Stimulated activated CD4-positive, alpha-beta T cell treated with anti-CD3 and anti-CD28 coated beads, Interleukin-2, amount 100 ng/mL, for 4 hours (primary cell): ENCODE results near the gene PLXNA2.

Source experiments
- DNase-seq: peaks from one replicate; pipeline ENCODE4 v3.0.0-alpha.2; 2020; ENCODE audit warnings: low read depth

PLXNA2 gene

GRCh38 chr1:208159555-208160258 lies 84.5 kb downstream of the PLXNA2 start:
- DNase-seq = no peak

- no peak for DNase-seq
Measured at GRCh38 chr1:208158640-208159554, 85.3 kb downstream of the PLXNA2 start.

GRCh38 chr1:208157769-208158168 lies 86.4 kb downstream of the PLXNA2 start:
- no peak for DNase-seq

DNA sequence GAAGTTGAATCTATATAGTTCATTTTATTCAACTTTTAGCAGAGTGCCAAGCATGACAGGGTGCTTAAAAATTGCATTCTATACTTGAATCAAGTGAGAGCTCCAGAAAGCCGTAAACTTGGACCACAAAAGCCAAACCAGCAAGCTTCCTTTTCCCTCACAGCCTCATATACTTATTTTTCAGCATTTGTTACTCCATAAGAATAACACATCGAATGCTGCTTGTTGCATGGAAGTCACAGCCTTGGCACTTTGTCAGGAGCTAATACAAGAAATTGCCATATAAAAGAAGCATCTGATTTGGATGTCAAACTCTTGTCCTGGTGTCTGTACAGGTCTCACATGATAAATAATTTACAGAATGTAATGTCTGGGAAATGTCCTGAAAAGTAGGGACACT lies 87.4 kb downstream of the PLXNA2 start:
- no peak for DNase-seq

DNA sequence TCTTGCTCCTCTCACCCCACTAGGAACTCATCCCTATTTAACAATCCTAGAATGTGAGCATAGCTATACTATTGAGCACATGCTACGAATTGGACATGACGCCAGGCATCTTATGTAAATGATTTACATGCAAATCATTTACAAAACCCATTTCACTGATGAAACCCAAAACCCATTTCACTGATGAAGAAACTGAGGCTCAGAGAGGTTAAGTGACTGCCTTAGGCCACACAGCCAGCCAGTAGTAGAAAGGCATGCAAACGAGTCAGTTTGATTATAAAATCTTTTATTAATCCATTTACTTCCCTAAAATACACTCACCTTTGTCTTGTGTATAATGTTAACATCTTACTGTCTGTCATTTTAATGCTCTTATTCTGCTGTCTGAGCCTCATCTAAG lies 87.9 kb downstream of the PLXNA2 start:
- DNase-seq = no peak

GRCh38 chr1:208154679-208155642 lies 89.2 kb downstream of the PLXNA2 start:
- DNase-seq = no peak

- DNase-seq = no peak
Measured at GRCh38 chr1:208154040-208154439, 90.1 kb downstream of the PLXNA2 start.

- DNase-seq = no peak
Measured at GRCh38 chr1:208153386-208153785, 90.8 kb downstream of the PLXNA2 start.

GRCh38 chr1:208151728-208152598 lies 92.2 kb downstream of the PLXNA2 start:
- no peak for DNase-seq

- DNase-seq = no peak
Measured at GRCh38 chr1:208150833-208151458, 93.2 kb downstream of the PLXNA2 start.

GRCh38 chr1:208149776-208150514 lies 94.2 kb downstream of the PLXNA2 start:
- DNase-seq = no peak

GRCh38 chr1:208149213-208149612 lies 95.0 kb downstream of the PLXNA2 start:
- DNase-seq = no peak

DNA sequence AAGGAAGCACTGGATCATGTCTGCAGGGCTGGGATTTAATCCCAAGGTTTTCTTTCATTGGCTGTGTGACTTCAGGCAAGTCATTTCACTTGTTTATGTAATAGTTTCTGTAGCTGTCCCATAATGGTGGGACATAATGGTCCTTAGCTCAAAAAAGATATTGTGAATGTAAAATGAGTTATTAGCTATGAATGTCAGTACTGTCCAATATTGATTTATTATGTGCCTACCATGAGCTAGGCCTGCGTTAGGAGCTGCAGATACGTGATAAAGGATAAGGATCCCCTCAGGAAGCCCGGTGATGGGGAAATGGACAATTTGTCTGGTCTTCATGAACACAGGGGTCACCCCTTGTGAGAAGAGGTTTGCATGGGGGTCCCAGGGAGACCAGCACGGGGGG lies 95.8 kb downstream of the PLXNA2 start:
- DNase-seq = no peak

- no peak for DNase-seq
Measured at GRCh38 chr1:208146650-208147049, 97.5 kb downstream of the PLXNA2 start.

- no peak for DNase-seq
Measured at GRCh38 chr1:208145167-208145566, 99.0 kb downstream of the PLXNA2 start.

- no peak for DNase-seq
Measured at GRCh38 chr1:208142590-208143382, 101.4 kb downstream of the PLXNA2 start.

GRCh38 chr1:208141610-208142192 lies 102.5 kb downstream of the PLXNA2 start:
- no peak for DNase-seq

GRCh38 chr1:208139434-208140045 lies 104.6 kb downstream of the PLXNA2 start:
- DNase-seq = no peak
